ENCODE data around the gene FABP3.

FABP3 gene

GRCh38 chr1:31373056-31373896 is at the start of gene FABP3:
FABP3 (minus strand) TSS chr1:31373076; CDS start chr1:31373014, 62 bp downstream.
- peak; percentile 1 for DNase-seq (ENCODE audit: low read depth)

DNA sequence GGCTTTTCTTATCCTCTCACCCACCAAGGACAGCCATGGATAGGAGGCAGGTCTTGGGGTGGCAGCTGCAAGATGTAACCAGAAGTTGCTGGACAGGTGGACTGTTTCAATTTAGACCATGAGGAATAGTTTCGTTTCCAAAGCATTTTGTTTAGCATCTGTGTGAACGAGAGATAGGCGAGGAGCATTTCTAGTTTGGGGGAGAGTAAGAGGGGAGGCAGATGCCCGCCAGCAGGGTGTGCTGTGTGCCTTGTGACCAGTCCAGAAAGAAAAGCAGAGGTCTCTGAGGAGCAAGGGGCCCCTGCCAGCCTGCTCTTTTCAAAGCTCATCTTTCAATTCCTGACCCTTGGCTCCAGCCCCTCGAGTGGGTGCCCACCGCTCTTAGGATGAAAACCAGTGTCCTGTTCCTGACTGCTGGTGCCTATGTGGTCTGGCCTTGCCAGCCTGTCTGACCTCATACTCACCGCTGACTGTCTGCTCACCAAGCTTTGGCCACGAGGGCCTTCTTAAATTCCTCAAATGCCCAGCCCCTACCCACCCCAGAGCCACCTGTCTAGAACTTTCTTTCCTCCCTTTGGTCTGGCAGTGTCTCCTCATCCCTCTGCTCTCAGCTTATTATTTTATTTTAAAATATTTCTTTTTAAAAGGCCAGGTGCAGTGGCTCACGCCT is 48.6 kb upstream of the FABP3 start:
- no peak for DNase-seq (ENCODE audit: low read depth)

DNA sequence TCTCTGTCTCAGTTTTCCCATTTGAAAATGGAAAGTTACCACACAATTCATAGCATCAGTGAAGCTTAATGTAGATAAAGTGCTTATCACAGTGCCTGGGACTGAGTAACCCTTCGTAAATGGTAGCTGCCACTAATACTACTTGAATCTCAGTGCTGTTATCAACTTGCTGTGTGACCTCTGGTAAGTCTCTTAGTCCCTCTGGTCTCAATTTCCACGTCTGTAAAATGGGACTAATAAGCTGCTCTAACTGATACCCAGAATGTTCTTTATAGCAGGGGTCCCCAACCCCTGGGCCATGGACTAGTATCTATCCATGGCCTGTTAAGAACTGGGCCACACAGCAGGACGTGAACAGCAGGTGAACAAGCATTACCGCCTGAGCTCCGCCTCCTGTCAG is 47.8 kb upstream of the FABP3 start:
- DNase-seq (ENCODE audit: low read depth), result no peak

DNA sequence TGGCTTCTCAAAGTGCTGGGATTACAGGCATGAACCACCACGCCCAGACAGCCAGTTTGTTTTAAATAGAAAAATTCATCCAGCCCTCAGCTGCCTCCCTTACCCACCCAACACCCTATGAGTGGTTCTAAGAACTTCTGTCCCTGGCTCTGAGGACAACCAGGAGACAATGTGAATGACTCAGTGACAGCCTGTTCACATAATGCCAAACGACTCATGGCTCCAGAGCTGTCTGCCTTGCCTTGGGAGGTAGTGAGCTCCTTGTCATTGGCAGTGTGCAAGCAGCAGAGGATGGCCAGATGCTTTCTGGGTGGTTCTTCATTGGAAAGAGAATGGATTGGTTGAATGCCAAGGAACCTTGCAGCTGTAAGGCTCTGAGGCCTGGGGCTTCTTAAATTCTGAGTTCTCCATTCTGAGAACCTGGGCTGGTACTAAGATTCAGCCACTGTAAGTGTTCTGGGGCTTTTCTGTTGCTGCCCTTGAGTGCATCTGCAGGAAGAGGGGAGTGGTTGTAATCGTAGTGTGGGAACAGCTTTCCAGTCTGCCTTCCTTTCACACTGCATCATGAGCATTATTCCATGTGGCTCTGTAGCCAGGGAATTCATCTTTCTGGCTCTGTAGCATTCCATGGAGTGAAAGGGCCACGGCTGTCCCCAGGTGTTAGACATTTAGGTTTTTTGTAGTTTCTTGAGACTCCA is 45.9 kb upstream of the FABP3 start:
- no peak for DNase-seq (ENCODE audit: low read depth)

DNA sequence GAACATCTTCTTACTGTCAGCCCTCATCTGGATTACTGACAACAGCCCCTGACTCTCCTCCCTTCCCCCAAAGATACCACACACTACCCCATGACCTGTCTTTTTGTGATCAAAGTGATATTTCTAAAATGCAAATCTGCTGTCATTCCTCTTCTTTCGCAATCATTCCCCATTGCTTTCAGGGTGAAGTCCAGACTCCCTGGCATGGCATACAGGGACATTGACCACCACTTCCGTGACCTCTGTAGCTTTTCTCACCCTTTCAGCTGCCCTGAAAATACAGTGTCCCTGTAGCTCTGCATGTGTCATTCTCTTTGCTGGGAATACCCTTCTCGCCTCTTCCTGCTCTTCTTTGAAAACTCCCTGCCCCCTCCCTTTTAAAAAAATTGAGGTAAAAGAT is 44.3 kb upstream of the FABP3 start:
- no peak for DNase-seq (ENCODE audit: low read depth)

DNA sequence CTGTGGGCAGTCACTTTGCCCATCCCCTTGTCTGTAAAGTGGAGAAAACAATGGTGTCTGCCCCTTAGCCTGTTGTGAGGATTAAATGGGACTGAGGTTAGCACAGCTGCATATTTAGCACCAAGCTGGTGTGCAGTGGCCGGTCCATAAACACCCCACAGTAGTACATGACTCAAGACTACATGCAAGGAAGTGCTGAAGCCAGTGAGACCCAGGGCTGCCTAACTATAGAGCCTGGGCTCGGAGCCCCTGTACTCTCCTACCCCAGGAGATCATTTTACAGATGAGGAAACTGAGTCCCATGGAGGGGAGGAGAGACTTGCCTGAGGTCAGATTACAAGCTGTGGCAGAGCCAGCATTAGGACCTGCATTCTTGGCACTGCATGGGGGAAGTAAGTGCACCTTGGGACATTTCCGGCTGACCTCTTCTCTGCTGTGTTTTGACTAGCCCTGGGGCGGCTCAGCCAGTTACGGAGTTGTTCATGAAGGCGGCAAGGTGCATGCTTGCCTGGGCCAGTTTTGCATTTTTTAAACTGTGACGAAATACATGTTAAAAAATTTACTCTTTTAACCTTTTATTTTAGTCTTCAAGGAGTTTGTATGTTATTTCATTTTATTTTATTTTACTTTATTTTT is 43.3 kb upstream of the FABP3 start:
- DNase-seq (ENCODE audit: low read depth), result no peak

GRCh38 chr1:31415658-31416057 is 42.8 kb upstream of the FABP3 start:
- DNase-seq (ENCODE audit: low read depth), result no peak

GRCh38 chr1:31414980-31415370 is 42.1 kb upstream of the FABP3 start:
- no peak for DNase-seq (ENCODE audit: low read depth)

DNA sequence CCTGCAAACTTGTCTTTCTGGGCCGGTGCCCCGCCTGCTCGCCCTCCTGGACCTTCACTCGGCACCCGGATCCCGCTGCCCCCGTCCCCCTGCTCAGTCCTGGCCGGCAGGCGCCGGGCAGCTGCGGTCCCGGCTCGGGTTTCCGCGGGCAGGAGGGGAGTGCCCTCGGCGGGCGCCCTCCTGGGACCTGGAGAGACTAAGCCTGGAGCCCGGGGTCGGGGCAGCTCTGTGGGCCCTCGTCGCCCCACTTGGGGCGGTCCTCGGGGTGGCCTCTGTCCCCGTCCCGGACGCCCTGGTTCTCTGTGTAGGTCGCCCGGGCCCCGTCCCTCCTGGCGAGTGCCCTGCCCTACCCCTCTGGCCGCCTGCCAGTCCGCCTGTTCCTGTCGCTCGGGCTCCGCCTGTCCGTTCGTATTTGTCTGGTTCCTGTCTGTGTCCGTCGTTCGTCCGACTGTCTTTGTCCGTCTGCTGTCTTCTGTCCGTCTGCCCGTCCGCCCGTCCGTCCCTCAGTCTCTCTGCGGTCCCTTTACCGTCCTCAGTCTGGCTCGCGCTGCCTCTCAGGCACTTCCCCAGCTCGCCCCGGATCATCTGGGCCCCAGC is 40.6 kb upstream of the FABP3 start:
- no peak for DNase-seq (ENCODE audit: low read depth)

GRCh38 chr1:31412732-31413404 is 40.0 kb upstream of the FABP3 start, which contains the start of gene SERINC2:
SERINC2 (plus strand) TSS chr1:31413213; CDS start chr1:31413266, 53 bp downstream.
- no peak for DNase-seq (ENCODE audit: low read depth)

DNA sequence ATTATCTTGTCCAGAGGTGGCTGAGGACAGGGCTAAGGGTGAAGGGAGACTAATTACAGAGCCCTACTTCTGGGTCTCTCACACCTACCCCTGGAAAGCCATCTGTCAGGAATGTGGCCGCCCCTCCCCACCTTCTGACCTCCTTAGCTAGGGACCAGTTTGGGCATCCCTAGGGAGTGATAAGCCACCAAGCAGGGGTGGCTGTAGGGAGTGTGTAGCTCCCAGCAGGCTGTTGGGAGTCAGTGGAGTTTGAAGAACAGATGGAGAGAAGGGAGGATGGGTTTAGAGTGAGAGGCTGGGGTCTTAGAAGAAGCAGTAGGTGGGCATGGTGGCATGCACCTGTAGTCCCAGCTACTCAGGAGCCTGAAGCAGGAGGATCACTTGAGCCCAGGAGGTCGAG is 39.3 kb upstream of the FABP3 start:
- DNase-seq (ENCODE audit: low read depth), result no peak

DNA sequence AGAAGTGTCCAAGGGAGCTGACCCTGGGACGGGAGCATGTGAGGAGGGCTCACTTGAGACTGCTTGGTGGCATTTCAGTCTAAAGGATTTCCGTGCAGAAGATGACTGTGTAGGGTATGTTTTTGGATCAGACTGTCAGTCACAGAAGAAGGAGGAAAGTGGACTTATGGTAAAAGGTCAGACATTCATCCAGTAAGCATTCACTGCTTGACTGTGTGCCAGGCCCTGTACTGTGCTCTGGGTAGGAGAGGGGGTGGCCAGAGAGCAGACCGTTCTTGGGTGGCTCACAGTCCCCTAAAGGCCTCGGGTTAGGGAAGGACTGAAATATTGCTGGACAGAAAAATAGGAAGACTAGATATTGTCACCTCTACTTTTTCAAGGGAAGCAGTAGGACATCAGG is 38.0 kb upstream of the FABP3 start:
- DNase-seq (ENCODE audit: low read depth), result no peak

DNA sequence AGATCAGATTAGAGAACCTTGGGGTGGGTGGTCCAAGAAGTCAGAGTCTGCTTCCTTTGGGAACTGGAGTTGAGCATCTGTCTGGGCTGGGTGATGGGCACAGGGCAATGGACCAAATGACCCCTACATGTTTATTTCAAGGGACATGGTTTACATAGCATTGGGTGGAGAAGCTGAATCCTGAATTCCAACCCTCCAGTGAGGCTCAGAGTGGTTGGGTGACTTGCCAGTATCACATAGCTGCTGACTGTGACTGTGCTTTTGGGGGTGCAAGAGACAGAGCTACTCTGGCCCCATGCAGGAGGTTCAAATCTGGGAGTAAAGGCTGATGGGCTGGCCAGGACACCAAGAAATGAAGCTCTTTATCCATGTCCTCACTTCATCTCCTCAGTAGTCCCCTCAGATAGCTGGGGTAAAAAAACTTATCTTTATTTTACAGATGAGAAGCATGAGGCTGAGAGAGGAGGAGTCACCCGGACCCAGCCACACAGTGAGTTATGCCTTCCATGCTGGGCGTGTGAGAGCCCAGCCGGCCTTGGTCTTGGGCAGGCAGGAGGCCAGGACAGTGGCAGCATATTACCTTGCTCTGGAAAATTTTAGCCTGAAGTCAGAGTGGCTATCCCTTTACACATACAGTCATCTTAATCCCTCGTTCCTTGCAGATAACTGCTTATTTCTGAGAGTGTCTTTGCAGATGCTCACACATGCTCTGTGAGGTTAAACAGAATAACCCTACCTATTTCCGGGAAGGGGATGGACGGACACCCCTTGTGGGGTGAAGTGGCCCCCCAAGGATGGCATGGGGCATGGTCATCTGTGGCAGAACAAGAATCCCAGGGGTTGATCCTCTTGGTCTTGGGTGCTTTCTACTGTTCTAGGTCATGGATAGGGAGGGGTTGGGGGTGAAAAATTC is 37.3 kb upstream of the FABP3 start:
- DNase-seq (ENCODE audit: low read depth), result no peak

DNA sequence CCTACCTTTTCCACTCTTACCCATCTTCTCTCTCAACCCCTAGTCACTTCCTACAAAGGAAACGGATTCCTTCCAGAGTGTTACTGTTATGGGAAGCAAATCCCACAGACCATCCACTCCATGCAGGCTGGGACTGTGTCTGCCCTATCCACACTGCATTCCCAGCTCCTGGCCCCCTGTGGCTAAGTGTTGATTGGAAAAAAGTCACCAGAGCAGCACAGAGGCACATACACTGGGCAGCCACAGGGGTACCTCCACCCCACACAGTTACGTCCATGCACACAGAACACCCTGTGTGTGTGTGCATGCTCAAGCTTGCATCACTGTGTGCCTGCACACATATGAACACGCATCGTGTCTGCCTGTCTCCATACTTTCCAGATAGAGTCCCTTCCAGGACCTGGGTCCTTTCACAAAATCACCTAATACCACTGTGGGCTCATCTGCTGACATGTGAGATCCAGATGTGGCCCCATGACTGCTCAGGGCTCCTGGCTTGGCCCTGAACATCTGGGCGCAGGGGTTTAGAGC is 36.0 kb upstream of the FABP3 start:
- no peak for DNase-seq (ENCODE audit: low read depth)

GRCh38 chr1:31407029-31407626 is 34.3 kb upstream of the FABP3 start:
- no peak for DNase-seq (ENCODE audit: low read depth)

- no peak for DNase-seq (ENCODE audit: low read depth)
Observed at GRCh38 chr1:31405578-31406245, 32.8 kb upstream of the FABP3 start.

- no peak for DNase-seq (ENCODE audit: low read depth)
Observed at GRCh38 chr1:31401241-31401640, 28.4 kb upstream of the FABP3 start.

GRCh38 chr1:31400393-31400792 is 27.5 kb upstream of the FABP3 start:
- DNase-seq (ENCODE audit: low read depth), result no peak

DNA sequence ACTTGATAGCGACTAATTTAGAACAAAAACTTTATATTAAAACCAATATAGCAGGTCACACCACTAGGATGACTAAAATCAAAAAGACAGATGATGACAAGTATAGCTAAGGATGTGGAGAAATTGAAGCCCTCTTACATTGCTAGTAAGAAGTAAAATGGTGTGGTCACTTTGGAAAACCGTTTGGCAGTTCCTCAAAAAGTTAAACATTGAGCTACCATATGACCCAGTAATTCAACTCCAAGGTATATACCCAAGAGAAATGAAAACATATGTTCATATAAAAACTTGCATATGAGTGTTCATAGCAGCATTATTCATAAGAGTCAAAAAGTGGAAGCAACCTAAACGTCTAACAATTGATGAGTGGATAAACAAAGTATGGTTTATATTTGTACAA is 27.1 kb upstream of the FABP3 start:
- DNase-seq (ENCODE audit: low read depth), result no peak

Measured in activated T-cell treated with anti-CD3 and anti-CD28 coated beads for 24 hours (primary cell).